ENCODE data around the gene LRRC49. TPM values are rescaled to one million over a fixed set of nuclear protein-coding genes. Genes with fewer than 3 reads are reported as not detected.
"Not testable (repeated sequence)": the region's sequence is repeated elsewhere in the genome, so short reads cannot be mapped to it uniquely, and the experiment has no call there.

LRRC49 gene
- total RNA-seq, 1 donor: 18.1 TPM

GRCh38 chr15:71011503-71012155, 119.0 kb downstream of the LRRC49 start:
- Histone ChIP-seq H3K27ac (ENCODE audit: low read depth, low read length) (peak overlapping the region; percentile 60), H3K36me3 (ENCODE audit: insufficient read depth, low read length) (no peaks in the 10 kb centered on the region), H4K20me1 (ENCODE audit: insufficient read depth, low read length) (no peaks in the 10 kb centered on the region), H3K79me2 (ENCODE audit: insufficient read depth, low read length) (no peaks in the 10 kb centered on the region), H3K4me3 (ENCODE audit: insufficient read depth, low read length) (no peak overlapping the region), H2AFZ (ENCODE audit: low read length) (no peak overlapping the region), H3K4me1 (ENCODE audit: insufficient read depth, low read length) (peaks cover 9% of the 10 kb centered on the region), H3K4me2 (ENCODE audit: insufficient read depth, low read length) (no peak overlapping the region), H3K9me3 (ENCODE audit: low read depth, low read length) (no peaks in the 10 kb centered on the region), H3K27me3 (ENCODE audit: insufficient read depth, low read length) (no peaks in the 10 kb centered on the region)
- TF ChIP-seq, protein P1, sequence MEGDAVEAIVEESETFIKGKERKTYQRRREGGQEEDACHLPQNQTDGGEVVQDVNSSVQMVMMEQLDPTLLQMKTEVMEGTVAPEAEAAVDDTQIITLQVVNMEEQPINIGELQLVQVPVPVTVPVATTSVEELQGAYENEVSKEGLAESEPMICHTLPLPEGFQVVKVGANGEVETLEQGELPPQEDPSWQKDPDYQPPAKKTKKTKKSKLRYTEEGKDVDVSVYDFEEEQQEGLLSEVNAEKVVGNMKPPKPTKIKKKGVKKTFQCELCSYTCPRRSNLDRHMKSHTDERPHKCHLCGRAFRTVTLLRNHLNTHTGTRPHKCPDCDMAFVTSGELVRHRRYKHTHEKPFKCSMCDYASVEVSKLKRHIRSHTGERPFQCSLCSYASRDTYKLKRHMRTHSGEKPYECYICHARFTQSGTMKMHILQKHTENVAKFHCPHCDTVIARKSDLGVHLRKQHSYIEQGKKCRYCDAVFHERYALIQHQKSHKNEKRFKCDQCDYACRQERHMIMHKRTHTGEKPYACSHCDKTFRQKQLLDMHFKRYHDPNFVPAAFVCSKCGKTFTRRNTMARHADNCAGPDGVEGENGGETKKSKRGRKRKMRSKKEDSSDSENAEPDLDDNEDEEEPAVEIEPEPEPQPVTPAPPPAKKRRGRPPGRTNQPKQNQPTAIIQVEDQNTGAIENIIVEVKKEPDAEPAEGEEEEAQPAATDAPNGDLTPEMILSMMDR (IDR thresholded peaks at IDR 0.05; ENCODE audit: extremely low read depth, low read depth, low read length): peak; percentile 96
- no peak for DNase-seq (ENCODE audit: insufficient read length, low spot score, missing footprints)

DNA sequence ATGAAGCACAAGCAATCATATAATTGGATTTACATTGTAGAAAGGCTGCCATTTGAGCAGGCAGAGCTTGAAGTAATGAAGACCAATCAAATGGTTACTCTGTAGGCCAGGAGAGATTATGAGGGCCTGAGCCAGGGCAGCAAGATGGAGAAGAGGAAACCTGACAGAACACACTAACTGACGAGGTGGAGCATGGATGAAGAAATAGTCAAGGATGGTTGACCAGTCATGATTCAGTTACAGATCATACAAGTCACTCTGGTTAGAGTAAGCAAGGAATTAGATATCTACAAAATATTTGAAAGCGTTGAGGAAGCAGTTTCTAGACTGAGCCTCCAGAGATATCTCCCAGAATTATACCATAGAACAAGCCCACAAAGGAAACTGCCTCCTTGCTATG, 120.8 kb downstream of the LRRC49 start:
- H3K4me1 ChIP-seq (ENCODE audit: insufficient read depth, low read length): peaks cover 9% of the 10 kb centered on the region
- TF ChIP-seq, protein P1 (IDR thresholded peaks at IDR 0.05; ENCODE audit: extremely low read depth, low read depth, low read length): no peak
- H3K27ac ChIP-seq (ENCODE audit: low read depth, low read length): no peak overlapping the region
- no peak for DNase-seq (ENCODE audit: insufficient read length, low spot score, missing footprints)
- no peak overlapping the region for H3K4me2 ChIP-seq (ENCODE audit: insufficient read depth, low read length)
- H2AFZ ChIP-seq (ENCODE audit: low read length): peak overlapping the region; percentile 27
- H4K20me1 ChIP-seq (ENCODE audit: insufficient read depth, low read length): no peaks in the 10 kb centered on the region
- H3K79me2 ChIP-seq (ENCODE audit: insufficient read depth, low read length): no peaks in the 10 kb centered on the region
- H3K27me3 ChIP-seq (ENCODE audit: insufficient read depth, low read length): no peaks in the 10 kb centered on the region
- H3K36me3 ChIP-seq (ENCODE audit: insufficient read depth, low read length): no peaks in the 10 kb centered on the region
- H3K4me3 ChIP-seq (ENCODE audit: insufficient read depth, low read length): no peak overlapping the region
- no peaks in the 10 kb centered on the region for H3K9me3 ChIP-seq (ENCODE audit: low read depth, low read length)

DNA sequence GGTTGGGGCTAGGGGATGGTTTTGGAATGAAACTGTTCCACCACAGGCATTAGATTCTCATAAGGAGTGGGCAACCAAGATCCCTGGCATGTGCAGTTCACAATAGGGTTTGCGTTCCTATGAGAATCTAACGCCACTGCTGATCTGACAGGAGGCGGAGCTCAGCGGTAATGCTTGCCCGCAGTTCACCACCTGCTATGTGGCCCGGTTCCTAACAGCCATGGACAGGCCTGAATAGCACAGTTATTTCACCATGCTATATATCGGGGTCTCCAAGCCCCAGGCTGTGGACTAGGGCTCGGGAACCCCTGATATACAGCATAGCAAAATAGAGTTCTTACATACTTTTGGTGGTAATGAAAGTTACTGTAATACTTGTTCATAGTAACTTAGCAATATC, 122.7 kb downstream of the LRRC49 start:
- Histone ChIP-seq H3K9me3 (ENCODE audit: low read depth, low read length) (no peaks in the 10 kb centered on the region), H3K27ac (ENCODE audit: low read depth, low read length) (no peak overlapping the region), H3K36me3 (ENCODE audit: insufficient read depth, low read length) (no peaks in the 10 kb centered on the region), H3K79me2 (ENCODE audit: insufficient read depth, low read length) (no peaks in the 10 kb centered on the region), H3K4me3 (ENCODE audit: insufficient read depth, low read length) (no peak overlapping the region), H3K4me2 (ENCODE audit: insufficient read depth, low read length) (no peak overlapping the region), H3K27me3 (ENCODE audit: insufficient read depth, low read length) (no peaks in the 10 kb centered on the region), H2AFZ (ENCODE audit: low read length) (no peak overlapping the region), H4K20me1 (ENCODE audit: insufficient read depth, low read length) (no peaks in the 10 kb centered on the region), H3K4me1 (ENCODE audit: insufficient read depth, low read length) (peaks cover 9% of the 10 kb centered on the region)
- TF ChIP-seq, protein P1 (IDR thresholded peaks at IDR 0.05; ENCODE audit: extremely low read depth, low read depth, low read length): no peak
- DNase-seq (ENCODE audit: insufficient read length, low spot score, missing footprints): no peak

DNA sequence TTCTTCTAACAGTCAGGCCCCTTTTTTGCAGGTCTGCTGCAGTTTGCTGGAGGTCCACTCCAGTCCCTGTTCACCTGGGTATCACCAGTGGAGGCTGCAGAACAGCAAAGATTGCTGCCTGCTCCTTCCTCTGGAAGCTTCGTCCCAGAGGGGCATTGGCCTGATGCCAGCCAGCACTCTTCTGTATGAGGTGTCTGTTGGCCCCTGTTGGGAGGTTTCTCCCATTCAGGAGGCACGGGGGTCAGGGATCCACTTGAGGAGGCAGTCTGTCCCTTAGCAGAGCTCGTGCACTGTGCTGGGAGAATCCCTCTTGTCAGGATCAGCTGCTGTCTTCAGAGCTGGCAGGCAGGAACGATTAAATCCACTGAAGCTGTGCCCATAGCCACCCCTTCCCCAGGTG, 138.6 kb downstream of the LRRC49 start:
- not testable (repeated sequence) for DNase-seq (ENCODE audit: insufficient read length, low spot score, missing footprints); H2AFZ ChIP-seq (ENCODE audit: low read length); H3K4me2 ChIP-seq (ENCODE audit: insufficient read depth, low read length); H4K20me1 ChIP-seq (ENCODE audit: insufficient read depth, low read length); H3K27ac ChIP-seq (ENCODE audit: low read depth, low read length); H3K4me1 ChIP-seq (ENCODE audit: insufficient read depth, low read length); H3K4me3 ChIP-seq (ENCODE audit: insufficient read depth, low read length); H3K79me2 ChIP-seq (ENCODE audit: insufficient read depth, low read length); H3K36me3 ChIP-seq (ENCODE audit: insufficient read depth, low read length); H3K9me3 ChIP-seq (ENCODE audit: low read depth, low read length); H3K27me3 ChIP-seq (ENCODE audit: insufficient read depth, low read length)

GRCh38 chr15:71035478-71035877, 142.9 kb downstream of the LRRC49 start:
- H3K4me2 ChIP-seq (ENCODE audit: insufficient read depth, low read length); H3K79me2 ChIP-seq (ENCODE audit: insufficient read depth, low read length); H3K4me3 ChIP-seq (ENCODE audit: insufficient read depth, low read length); DNase-seq (ENCODE audit: insufficient read length, low spot score, missing footprints); H3K36me3 ChIP-seq (ENCODE audit: insufficient read depth, low read length); H3K27me3 ChIP-seq (ENCODE audit: insufficient read depth, low read length); H3K9me3 ChIP-seq (ENCODE audit: low read depth, low read length); H2AFZ ChIP-seq (ENCODE audit: low read length); H4K20me1 ChIP-seq (ENCODE audit: insufficient read depth, low read length); H3K4me1 ChIP-seq (ENCODE audit: insufficient read depth, low read length); H3K27ac ChIP-seq (ENCODE audit: low read depth, low read length): not testable (repeated sequence)

Measured in osteoblast (primary cell).